HEK293T (cell line): ENCODE data around the gene PLD5.

ENCODE experiments used
- BHLHE40 ChIP-seq: fragments of 450-650 bp; IDR thresholded peaks from 2 replicates; pipeline ENCODE4 v1.6.1; 2016; ENCODE audit warnings: mild to moderate bottlenecking, moderate library complexity, borderline replicate concordance
- CTBP1 ChIP-seq: fragments of 450-650 bp; IDR thresholded peaks from 2 replicates; pipeline ENCODE4 v1.6.1; 2016; ENCODE audit warnings: borderline replicate concordance
- FOXA1 ChIP-seq: fragments of 450-650 bp; IDR thresholded peaks from 2 replicates; pipeline ENCODE4 v1.6.1; 2016; ENCODE audit warnings: mild to moderate bottlenecking
- FOXM1 ChIP-seq: fragments of 450-650 bp; IDR thresholded peaks from 2 replicates; pipeline ENCODE4 v1.6.1; 2017; ENCODE audit warnings: mild to moderate bottlenecking, borderline replicate concordance
- HDGF ChIP-seq: fragments of 450-650 bp; IDR thresholded peaks from 2 replicates; pipeline ENCODE4 v1.6.1; 2017; ENCODE audit warnings: antibody characterized with exemption, borderline replicate concordance
- LEF1 ChIP-seq: fragments of 450-650 bp; IDR thresholded peaks from 2 replicates; pipeline ENCODE4 v1.6.1; 2017; ENCODE audit warnings: mild to moderate bottlenecking, borderline replicate concordance
- NFRKB ChIP-seq: fragments of 450-650 bp; IDR thresholded peaks from 2 replicates; pipeline ENCODE4 v1.6.1; 2016; ENCODE audit warnings: mild to moderate bottlenecking, moderate library complexity
- SP1 ChIP-seq: fragments of 450-650 bp; IDR thresholded peaks from 2 replicates; pipeline ENCODE4 v1.6.1; 2017
- SUZ12 ChIP-seq: fragments of 450-650 bp; IDR thresholded peaks from 2 replicates; pipeline ENCODE4 v1.6.1; 2016; ENCODE audit warnings: mild to moderate bottlenecking
- TARDBP ChIP-seq: fragments of 450-650 bp; IDR thresholded peaks from 2 replicates; pipeline ENCODE4 v1.6.1; 2016
- TF ChIP-seq, protein P1 (sequence below): fragments of 450-650 bp; IDR thresholded peaks from 2 replicates; pipeline ENCODE4 v1.6.1; 2016

DNA sequence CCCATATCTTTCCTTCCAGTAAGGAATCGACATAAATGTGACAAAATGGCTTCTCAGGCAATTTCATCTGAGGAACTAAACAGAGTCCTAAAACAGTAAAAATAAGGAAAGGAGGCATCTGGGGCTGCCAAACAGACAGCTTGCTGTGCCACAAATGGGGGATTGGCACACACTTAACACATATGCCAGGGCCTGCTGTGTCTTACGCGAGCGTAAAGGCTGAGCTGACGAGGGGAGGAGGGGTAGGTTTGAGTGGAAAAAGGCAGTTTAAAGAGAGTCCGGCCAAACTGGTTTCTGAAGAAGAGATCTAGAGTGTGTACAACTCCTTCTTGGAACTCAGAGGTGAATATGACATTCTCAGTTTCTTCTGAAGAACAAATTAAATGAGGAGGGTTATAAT lies 281.5 kb downstream of the PLD5 start:
- TF ChIP-seq CTBP1 (no peak), NFRKB (no peak), SP1 (no peak), HDGF (no peak), SUZ12 (no peak), BHLHE40 (no peak), TARDBP (no peak), LEF1 (no peak), FOXM1 (no peak), FOXA1 (no peak)
- TF ChIP-seq, protein P1, sequence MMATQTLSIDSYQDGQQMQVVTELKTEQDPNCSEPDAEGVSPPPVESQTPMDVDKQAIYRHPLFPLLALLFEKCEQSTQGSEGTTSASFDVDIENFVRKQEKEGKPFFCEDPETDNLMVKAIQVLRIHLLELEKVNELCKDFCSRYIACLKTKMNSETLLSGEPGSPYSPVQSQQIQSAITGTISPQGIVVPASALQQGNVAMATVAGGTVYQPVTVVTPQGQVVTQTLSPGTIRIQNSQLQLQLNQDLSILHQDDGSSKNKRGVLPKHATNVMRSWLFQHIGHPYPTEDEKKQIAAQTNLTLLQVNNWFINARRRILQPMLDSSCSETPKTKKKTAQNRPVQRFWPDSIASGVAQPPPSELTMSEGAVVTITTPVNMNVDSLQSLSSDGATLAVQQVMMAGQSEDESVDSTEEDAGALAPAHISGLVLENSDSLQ = no peak
